Hypothalamus (tissue), 51 donors: ENCODE data around the gene ZNF674.
"Not testable (repeated sequence)": the region's sequence is repeated elsewhere in the genome, so short reads cannot be mapped to it uniquely, and the experiment has no call there.

Source experiments
- DNase-seq, 51 donors: peaks; one replicate each; lab custom pipeline; 2025; lab: John Stamatoyannopoulos, UW

ZNF674 gene

DNA sequence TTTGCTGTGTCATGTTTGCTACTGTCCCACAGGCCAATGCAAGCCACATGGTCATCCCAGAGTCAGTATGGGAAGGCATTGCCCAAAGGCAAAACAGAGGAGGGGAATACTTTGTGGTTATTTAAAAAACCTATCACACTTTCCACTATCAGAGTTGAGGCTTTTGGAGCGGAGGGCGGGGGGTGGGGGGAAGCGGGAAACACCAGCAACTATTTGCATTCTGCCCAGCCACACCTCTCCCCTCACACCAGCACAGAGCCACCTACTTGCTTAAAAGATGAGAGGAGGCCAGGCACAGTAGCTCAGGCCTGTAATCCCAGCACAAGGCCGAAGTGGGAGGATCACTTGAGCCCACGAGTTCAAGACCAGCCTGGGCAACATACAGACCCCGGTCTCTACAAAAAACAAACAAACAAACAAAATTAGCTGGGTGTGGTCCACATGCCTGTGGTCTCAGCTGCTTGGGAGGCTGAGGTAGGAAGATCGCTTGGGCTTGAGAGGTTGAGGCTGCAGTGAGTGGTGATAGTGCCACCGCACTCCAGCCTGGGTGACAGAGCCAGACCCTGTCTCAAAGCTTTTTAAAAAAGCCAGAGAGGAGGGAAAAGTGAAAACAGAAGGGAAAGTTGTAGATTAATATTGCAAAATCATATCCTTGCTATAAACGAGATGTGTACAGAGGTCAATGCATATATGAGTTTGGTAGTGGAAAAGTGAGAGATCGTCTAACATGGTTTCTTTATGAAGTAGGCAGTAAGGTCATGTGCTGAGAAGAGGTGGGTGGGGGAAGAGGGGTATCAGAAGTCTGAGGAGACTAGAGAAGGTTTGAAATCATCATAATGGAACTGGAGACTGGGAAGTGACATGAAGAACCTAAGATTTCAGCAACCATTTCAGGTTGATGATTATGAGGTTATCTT lies 26.5 kb upstream of the ZNF674 start:
- no peak for DNase-seq

DNA sequence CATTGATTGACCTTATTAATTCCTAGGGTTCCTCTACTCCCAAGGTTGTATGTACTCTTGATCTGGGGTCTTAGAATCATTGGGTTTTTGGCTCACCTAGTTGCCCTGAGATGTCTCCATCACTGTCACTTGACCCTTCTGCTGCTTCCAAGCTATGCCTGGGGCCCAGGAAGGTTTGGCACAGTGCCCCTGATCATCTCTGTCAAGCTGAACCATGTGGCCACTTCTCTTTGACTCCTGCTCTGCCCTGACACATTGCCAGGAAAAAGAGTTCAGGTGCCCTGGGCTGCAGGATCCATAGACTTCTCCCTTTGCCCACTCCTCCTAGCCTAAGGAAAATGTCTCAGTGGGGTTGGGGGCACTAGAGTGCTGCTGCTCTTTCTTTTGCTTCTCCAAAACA lies 24.4 kb upstream of the ZNF674 start:
- no peak for DNase-seq

DNA sequence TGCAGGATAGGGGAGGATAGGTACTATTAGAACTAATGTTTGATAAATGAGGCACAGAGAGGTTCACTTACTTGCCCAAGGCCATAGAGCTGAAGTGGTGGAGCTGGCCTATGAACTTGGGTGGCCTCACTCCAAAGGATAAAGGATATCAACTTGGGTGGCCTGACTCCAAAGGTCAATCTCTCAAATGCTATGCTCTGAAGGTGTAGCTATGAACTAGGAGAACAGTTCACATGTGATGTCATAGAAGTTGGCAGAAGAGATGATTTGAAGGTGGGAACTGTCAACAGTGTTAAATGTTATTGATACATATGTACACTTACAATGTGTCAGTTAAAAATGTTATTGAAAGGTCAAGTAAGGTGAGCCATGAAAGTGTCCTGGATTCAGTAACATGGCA lies 22.2 kb upstream of the ZNF674 start:
- DNase-seq = no peak

DNA sequence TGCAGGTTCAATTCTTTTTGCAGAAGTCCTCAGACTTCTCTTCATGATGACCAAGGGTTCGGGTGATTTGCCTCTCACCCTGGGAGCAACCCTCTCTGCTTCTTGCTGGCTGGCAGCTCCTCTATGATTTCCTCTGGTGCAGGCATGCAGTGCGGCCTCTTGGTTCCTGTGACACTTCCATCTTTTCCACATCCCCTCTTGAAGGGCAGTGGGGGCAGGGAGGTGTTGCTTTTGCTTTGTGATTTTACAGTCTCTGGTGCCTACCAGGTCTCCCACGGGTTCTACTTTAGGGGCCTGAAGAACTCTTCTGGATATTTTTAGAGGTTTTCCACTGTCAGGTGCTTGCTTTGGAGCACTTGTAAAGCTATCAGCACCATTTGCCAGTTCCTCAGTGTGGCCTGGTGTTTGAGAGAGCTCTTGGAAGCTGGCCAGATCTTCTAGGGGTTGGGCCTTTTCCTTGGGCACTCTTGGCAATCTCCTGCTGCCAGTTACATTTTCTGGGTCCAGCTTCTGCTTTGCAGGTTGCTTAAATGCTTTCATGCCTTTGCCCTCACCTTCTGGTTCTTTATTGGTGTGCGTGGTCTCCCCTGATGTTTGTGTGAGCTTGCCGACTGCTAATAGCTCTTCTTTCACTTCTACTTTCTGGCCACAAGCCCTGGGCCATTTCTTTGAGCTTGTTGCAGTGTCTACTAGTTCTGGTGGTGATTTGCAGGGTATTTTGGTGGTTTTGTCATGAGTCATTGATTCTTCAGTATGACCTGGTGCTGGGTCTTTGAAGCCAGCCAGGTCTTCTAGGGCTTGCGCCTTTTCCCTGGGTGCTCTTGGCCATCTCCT lies 16.8 kb upstream of the ZNF674 start:
- peak in 10 of 51 donors; percentile 1 to 44 (median 1) for DNase-seq

DNA sequence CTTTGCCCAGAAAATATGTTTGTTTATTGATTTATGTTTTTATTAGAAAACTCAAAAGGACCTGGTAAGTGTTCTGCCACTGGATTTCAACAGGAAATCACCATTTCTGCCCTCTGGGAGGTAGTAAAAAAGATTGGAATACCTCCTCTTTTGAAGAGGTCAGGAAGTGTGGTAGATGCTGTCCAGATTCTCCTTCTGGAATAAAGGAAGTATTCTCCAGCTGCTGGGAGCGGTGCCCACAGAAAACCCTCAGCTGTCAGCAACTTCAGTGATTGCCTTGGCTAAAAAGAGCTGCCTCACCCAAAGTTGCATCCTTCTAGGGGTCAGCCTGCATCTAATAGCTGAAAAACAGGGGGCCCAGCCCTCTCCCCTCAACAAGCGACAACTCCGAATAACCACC lies 13.8 kb upstream of the ZNF674 start:
- no peak for DNase-seq

DNA sequence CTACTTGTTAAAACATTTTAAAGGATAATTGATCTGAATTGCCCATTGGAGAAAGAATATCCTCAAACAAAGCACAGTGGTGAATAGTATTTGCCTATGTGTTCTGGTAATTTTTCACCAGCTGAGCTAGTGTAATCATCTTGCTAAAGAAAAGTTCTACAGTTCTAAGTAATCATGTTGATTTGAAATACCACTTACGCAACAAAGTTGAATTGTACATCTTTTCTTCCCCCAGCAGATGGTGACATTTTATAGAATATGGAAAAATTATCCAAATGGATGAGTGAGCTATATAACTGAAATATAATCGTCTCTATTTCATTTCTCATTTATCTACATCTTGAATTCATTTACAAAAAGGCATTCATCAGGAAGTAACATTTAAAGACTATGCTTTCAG lies 9.7 kb upstream of the ZNF674 start:
- no peak for DNase-seq

DNA sequence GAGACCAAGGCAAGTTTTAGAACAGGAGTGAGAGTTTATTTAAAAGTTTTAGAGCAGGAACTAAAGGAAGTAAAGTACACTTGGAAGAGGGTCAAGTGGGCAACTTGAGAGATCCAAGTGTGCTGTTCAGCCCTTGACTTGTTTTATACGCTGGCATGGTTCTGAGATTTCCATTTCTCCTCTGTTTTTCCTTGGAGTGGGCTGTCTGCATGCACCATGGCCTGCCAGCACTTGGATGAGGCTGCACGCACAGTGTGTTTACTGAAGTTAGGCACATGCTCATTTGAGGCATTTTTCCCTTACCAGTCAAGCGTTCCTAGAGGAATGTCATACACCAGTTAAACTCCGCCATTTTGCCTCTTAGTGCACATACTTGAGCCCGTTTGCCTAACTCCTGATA lies 8.7 kb upstream of the ZNF674 start:
- DNase-seq = no peak

DNA sequence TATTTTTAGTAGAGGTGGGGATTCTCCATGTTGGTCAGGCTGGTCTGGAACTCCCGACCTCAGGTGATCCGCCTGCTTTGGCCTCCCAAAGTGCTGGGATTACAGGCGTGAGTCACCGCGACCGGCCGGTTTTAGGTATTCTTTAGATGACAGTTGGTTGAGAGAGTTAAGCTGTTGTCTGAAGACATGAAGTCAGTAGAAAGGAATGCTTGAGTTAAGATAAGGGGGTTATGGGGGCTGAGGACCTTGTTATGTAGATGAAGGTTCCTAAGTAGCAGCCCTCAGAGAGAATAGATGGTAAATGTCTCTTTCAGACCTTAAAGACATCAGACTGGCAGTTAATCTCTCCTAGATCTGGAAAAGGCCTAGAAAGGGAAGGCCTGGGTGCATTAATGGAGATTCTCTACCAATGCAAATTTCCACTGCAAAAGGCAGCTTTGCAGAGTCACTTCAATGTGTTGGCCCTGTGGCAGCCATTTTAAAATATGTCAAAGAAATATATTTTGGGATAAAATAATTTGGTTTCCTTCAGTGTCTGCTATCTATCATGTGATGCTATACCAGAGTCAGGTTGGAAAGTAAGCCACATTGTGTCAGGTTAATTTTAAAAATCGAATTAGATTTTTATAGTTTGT lies 6.4 kb upstream of the ZNF674 start:
- DNase-seq = no peak

DNA sequence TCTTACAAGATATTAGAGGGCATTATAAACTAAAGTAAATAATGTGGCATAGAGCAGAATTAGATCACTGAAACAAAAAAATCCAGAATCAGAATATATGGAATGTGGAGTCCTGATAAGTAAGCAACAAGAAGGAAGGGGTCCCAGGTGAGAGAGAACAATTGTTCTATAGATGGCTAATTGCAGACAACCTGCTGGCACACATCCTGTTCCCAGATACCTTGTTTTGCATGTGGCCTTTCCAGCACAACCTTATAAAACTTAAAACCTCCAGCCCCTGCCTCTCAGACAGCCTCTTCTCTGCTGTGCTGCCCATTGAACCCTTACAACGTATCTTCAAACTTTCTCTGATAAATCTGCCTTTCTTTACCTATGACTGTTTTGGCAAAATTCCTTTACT lies 4.7 kb upstream of the ZNF674 start:
- DNase-seq = no peak

DNA sequence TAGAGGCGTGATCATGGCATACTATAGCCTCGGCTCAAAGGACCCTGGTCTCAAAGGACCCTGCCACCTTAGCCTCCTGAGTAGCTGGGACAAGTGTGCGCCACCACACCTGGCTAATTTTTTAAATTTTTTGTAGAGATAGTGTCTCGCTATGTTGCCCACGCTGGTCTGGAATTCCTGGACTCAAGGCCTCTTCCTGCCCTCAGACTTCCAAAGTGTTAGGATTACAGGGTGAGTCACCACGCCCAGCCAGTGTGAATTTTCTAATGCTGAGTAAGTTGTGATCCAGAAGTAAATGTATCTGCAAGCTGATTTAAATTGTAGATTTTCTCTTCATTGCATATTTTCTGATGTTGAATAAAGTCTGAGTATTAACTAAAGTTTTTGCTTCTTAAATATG lies 2.6 kb upstream of the ZNF674 start:
- no peak for DNase-seq

DNA sequence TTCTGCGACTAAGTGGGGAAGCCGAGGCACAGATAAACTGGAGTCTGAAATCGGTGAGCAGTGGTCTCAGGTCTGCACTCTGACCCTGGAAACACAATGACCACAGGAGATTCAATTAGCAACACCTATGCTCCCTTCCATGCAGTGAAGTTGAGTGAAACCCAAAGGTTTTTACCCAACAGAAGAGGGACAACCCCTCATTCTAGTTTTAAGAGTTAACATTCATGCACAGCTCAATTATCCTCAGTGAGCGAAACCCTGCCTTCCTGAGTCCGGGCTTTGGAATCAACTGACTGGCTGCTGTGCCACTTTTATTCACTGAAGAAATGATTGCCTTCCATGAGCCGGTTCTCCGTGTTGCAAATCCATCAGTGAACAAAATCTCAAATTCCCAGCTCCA lies 694 bp downstream of the ZNF674 start:
- peak in 1 of 51 donors; percentile 32 for DNase-seq

DNA sequence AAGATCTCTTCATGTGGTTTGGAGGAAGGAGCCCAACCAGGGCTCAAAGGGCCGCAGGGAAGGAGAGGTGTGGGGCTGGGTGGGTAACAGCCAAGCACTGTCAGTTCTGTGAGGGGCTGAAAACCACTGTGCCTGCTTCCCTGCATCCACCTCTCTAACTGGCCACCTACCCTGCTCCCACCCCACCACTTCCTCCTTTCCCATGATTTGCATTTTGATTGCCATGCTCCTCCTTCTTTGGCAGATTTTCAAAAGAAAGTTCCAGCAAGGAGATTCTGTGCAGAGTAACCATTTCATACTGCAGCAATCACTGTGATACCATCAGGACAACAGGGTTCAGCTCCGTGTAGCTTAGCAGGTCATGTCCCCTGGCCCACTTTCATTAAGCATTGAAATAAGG lies 1.8 kb downstream of the ZNF674 start:
- no peak for DNase-seq

DNA sequence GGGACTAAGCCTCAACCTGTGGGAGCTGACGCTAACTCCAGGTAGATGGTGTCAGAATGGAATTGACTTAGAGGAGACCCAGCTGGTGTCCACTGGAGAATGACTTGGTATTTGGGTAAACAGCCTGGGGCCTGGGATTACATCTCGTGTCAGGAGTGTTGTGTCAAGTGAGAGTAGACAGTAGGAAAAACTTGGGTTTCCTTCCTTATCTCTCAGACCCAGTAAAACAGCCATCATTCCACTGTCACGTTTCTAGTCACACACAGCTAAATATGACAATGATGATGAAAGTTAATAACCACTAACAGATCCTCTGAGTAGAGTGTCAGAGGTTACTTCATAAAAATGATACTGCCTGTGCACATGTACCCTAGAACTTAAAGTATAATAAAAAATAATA lies 13.8 kb downstream of the ZNF674 start:
- no peak for DNase-seq

DNA sequence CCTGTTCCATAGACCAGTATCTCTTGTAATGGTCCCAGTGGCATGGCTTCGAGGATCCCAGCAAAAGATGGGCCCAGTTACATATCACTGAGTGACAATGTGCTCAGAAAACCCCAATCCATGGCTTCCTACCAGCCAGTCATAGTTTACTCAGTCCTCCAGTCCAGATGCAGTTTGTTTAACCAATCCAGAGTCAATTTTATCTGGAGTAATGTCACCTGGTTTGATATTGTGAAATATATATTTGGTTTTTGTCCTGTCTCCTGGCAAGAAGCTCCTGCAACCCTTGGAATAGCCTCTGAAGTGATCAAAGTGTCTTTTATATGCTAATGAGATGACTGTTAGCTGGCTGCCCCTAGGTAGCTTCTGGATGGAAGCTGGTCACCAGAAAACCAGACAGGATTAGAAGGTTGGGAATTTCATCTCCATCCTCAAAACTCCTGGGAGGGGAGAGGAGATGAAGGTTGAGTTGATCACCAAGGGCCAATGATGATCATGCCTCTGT lies 14.8 kb downstream of the ZNF674 start:
- DNase-seq = not testable (repeated sequence)

DNA sequence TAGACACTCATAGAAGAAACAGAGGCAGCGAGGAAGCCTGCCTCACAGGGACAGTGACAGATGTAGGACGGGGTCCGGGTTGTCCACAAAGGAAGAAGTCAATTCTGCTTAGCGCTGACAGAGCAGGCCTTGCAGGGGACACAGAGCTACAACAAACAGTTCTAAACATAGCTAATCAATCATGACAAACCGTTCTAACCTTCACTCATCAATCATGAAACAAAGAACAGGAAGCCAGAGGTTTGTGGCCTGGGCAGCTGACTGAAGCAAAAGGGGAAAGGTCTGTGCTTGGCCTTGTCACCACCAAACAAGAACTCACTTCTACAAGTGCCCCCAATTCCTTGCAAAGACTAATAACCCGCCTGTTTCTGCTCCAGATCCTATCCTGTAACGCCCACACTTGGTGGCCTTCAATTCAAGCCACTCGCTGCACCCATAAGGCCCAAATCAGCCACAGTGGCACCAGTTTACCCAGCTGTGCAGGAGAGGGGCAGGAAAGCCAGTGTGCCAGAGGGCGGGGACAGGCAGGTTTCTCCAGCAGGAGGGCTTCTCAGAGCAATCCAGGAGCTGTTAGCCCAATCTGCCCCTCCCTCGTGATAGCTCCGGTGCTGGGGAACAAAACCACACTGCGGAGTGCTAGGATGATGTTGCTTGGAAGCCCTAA lies 15.3 kb downstream of the ZNF674 start:
- not testable (repeated sequence) for DNase-seq

DNA sequence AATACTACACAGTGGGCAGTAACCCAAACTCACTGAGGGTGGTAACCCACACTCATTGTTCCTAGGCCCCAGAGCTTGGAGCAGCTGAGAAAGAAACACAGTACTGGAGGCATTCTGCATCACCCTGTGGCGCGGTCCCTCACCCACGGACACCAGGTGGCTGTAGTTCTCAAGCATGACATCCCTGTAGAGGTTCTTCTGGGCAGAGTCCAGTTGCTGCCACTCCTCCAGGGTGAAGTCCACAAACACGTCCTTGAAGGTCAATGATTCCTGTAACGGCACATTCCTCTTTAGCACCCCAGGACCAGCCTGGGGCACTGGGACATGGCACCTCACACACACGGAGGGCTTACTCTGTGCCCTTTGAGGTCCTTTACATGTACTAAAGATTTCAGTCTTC lies 16.6 kb downstream of the ZNF674 start:
- not testable (repeated sequence) for DNase-seq

DNA sequence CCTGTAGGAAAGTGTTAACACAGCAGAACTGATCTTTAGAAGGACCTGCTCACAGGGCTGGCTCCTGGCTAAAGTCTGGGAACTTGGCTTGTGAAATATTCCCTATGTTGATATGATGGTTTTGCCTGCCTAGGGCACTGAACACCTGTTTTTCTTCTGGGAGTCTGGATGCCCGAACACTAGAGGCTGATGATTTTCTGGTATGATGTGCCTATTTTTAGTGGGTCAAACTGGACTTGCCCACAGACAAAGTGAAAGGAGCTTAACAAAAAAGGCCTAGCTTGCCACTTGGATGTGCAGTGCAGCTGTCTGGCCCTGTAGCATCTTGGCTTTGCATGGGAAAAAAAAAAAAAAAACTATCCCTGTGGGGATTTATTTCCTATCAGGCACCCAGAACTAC lies 39.1 kb downstream of the ZNF674 start:
- no peak for DNase-seq

DNA sequence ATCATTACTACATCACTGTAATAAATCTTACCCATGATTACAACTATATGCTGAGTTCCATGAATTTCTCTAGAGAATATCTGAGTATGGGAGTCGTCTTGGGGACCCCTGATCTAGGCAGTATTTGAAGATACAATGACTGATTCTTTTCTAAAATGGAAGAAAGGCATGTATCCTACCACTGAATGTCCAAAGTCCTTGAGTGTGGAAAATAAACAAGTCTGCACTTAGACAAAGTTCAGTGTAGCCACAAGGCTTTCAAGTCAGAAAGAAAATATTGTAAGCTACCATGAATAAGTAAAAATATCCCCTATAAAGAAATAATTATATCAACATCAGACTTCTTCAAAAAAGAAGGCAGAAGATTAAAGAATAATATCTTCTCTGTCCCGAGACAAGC lies 42.4 kb downstream of the ZNF674 start:
- DNase-seq = no peak

DNA sequence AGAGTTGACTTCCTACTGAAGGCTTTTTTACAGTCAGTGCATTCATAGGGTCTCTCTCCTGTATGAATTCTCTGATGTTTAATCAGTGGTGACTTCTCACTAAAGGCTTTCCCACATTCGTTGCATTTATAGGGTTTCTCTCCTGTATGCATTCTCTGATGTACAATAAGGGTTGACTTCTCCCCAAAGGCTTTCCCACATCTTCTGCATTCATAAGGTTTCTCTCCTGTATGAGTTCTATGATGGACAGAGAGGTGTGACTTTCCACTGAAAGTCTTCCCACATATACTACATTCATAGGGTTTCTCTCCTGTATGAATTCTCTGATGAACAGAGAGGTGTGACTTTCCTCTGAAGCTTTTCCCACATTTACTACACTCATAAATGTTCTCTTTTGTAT lies 45.2 kb downstream of the ZNF674 start:
- DNase-seq = no peak

DNA sequence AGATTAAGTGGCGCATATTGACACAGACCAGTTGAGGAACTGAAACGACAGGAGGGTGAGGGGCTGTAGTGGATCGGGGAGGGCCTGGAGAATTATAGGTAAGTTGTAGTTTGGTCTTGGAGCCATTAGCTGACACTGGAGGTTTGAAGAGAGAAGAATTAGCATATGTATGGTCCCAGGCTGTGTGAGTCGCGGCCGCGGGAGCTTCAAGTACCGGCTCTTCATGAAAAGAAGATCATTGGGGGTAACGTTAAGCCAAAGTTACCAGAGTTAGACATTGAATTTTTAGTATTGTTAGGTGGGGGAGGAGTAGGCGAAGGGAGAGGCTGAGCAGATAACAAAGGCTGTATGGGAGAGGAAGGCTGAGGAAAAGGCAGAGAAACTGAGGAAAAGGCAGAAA lies 56.5 kb downstream of the ZNF674 start:
- DNase-seq = no peak

DNA sequence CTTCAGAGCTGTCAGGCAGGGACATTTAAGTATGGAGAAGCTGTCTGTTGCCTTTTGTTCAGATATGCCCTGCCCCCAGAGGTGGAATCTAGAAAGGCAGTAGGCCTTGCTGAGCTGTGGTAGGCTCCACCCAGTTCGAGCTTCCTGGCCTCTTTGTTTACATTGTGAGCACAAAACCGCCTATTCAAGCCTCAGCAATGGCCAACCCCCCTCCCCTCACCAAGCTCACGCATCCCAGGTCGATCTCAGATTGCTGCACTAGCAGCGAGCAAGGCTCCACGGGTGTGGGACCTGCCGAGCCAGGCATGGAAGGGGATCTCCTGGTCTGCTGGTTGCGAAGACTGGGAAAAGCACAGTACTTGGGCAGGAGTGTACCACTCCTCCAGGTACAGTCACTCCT lies 59.3 kb downstream of the ZNF674 start:
- no peak for DNase-seq
